BE2C (cell line): ENCODE data around the gene TRPM3.

ENCODE experiments used
- DNase-seq: peaks from one replicate; pipeline ENCODE4 v3.0.0-alpha.2; 2020
- H3K27me3 ChIP-seq: fragments of 250-450 bp; sonication (Bioruptor Pico); 2 replicates; pipeline ENCODE4 v1.5.1; 2020; ENCODE audit warnings: mild to moderate bottlenecking
- H3K36me3 ChIP-seq: fragments of 250-450 bp; sonication (Bioruptor Pico); 2 replicates; pipeline ENCODE4 v1.5.1; 2020; ENCODE audit warnings: mild to moderate bottlenecking
- H3K4me1 ChIP-seq: fragments of 250-450 bp; sonication (Bioruptor Pico); 2 replicates; pipeline ENCODE4 v1.5.1; 2020
- H3K4me3 ChIP-seq: 2 replicates; pipeline ENCODE4 v1.5.1; 2011; ENCODE audit warnings: low read depth, low read length
- H3K9me3 ChIP-seq: fragments of 250-450 bp; sonication (Bioruptor Pico); 2 replicates; pipeline ENCODE4 v1.5.1; 2020
- TF ChIP-seq, protein P1 (sequence below): IDR thresholded peaks from 2 replicates; pipeline ENCODE4 v1.5.1; 2012; ENCODE audit warnings: mild to moderate bottlenecking, low read depth, low read length

Gene TRPM3

GRCh38 chr9:70490478-70490877, 630.9 kb downstream of the TRPM3 start:
- Histone ChIP-seq H3K4me1 (no peaks in the 10 kb centered on the region; the same call in 1 of the 2 replicates), H3K4me3 (no peak overlapping the region), H3K9me3 (no peaks in the 10 kb centered on the region), H3K27me3 (no peaks in the 10 kb centered on the region), H3K36me3 (no peaks in the 10 kb centered on the region)
- TF ChIP-seq, protein P1, sequence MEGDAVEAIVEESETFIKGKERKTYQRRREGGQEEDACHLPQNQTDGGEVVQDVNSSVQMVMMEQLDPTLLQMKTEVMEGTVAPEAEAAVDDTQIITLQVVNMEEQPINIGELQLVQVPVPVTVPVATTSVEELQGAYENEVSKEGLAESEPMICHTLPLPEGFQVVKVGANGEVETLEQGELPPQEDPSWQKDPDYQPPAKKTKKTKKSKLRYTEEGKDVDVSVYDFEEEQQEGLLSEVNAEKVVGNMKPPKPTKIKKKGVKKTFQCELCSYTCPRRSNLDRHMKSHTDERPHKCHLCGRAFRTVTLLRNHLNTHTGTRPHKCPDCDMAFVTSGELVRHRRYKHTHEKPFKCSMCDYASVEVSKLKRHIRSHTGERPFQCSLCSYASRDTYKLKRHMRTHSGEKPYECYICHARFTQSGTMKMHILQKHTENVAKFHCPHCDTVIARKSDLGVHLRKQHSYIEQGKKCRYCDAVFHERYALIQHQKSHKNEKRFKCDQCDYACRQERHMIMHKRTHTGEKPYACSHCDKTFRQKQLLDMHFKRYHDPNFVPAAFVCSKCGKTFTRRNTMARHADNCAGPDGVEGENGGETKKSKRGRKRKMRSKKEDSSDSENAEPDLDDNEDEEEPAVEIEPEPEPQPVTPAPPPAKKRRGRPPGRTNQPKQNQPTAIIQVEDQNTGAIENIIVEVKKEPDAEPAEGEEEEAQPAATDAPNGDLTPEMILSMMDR = no peak
- no peak for DNase-seq

DNA sequence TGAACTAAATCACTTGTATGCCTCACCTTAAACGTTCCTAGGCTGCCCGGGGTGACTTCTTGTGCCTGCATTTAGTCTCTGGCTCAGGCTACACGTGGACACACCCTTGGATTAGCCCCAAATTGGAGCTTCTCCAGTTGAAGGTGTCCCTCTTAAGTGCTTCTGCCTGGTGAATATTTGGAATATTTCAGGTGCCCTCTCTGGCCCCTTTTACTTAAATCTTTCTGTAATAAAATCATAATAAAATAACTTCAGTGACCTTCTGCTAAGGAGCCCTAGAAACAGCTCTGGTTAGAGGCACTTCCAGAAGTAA, 632.7 kb downstream of the TRPM3 start:
- no peak for DNase-seq
- Histone ChIP-seq H3K4me1 (no peaks in the 10 kb centered on the region), H3K36me3 (no peaks in the 10 kb centered on the region), H3K9me3 (no peaks in the 10 kb centered on the region), H3K27me3 (no peaks in the 10 kb centered on the region), H3K4me3 (no peak overlapping the region)
- TF ChIP-seq, protein P1 = no peak

GRCh38 chr9:70488098-70488792, 633.2 kb downstream of the TRPM3 start:
- no peaks in the 10 kb centered on the region for H3K36me3 ChIP-seq
- no peak overlapping the region for H3K4me3 ChIP-seq
- TF ChIP-seq, protein P1 = no peak
- no peaks in the 10 kb centered on the region for H3K27me3 ChIP-seq
- H3K4me1 ChIP-seq = no peaks in the 10 kb centered on the region
- H3K9me3 ChIP-seq = no peaks in the 10 kb centered on the region
- DNase-seq = no peak

GRCh38 chr9:70486127-70486526, 635.3 kb downstream of the TRPM3 start:
- H3K4me1 ChIP-seq = no peaks in the 10 kb centered on the region
- H3K36me3 ChIP-seq = no peaks in the 10 kb centered on the region
- TF ChIP-seq, protein P1 = no peak
- H3K27me3 ChIP-seq = no peaks in the 10 kb centered on the region
- H3K9me3 ChIP-seq = no peaks in the 10 kb centered on the region
- no peak for DNase-seq
- no peak overlapping the region for H3K4me3 ChIP-seq

- H3K9me3 ChIP-seq = no peaks in the 10 kb centered on the region
- H3K27me3 ChIP-seq = no peaks in the 10 kb centered on the region
- no peak for DNase-seq
- TF ChIP-seq, protein P1 = no peak
- no peaks in the 10 kb centered on the region for H3K36me3 ChIP-seq
- H3K4me3 ChIP-seq = no peak overlapping the region
- H3K4me1 ChIP-seq = peaks cover 2% of the 10 kb centered on the region
These were observed 636.1 kb downstream of the TRPM3 start for GRCh38 chr9:70485273-70485858.
